ENCODE measurements around the gene RFPL1.
"Not testable (repeated sequence)": the region's sequence is repeated elsewhere in the genome, so short reads cannot be mapped to it uniquely, and the experiment has no call there.

Gene RFPL1

DNA sequence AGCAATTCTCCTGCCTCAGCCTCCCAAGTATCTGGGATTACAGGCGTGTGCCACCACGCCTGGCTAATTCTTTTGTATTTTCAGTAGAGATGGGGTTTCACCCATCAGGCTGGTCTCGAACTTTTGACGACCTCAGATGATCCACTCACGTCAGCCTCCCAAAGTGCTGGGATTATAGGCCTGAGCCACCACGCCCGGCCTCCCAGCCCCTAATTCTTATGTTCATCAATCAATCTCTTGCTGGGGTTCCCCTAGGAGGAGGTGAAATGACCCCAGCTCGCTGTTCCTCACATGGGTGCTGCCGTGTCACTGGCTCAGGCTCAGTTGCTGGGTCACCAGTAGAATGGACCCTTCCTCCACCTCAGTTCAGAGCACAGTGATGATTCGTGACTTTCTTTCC, at the start of gene RFPL1:
RFPL1 (plus strand) TSS at position 301 of the 400 bp plus-strand sequence.
- DNase-seq = peak in 1 of 10 donors; percentile 27
- intact Hi-C loops (cut with DNase I) = not testable (repeated sequence)

- intact Hi-C loops (cut with DNase I) = loop anchor here (10.0 kb wide), 1 partner anchor 84 kb away; the partner anchor contains the start of gene GAS2L1
- no peak for DNase-seq
Measured at GRCh38 chr22:29388759-29389090, 49.7 kb upstream of the RFPL1 start.

GRCh38 chr22:29390270-29390669, 48.1 kb upstream of the RFPL1 start:
- intact Hi-C loops (cut with DNase I) = loop anchor here (10.0 kb wide), 1 partner anchor 135 kb away; no protein-coding TSS in a partner anchor
- no peak for DNase-seq

- intact Hi-C loops (cut with DNase I) = loop anchor here (10.0 kb wide), 1 partner anchor 133 kb away; no protein-coding TSS in a partner anchor
- DNase-seq = no peak
Measured at GRCh38 chr22:29391546-29391945, 46.8 kb upstream of the RFPL1 start.

DNA sequence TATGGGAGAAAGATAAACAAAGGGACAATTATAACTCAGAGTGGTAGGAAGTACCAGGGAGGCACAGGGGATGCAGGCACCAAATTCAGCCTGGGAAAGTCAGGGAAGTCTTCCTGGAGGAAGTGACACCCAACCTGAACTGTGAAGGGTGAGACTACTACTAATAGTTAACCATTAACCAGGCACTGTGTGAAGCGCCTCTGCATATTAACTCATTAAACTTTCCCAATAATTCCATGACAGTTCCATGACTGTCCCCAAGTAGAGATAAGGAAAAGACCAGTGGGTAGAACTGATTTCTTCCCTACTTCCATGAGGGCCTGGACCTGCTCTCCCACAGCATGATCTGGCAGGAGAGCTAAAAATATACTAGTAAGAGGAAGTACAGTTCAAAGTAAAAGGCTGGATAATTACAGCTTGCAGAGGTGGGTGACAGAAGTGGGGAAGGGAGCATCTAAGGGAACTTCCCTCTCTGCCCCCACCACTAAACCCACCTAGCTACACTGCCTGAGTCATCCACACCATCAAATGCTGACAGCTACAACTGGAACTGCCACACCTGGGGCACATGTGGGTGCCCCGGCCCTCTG, 45.3 kb upstream of the RFPL1 start:
- intact Hi-C loops (cut with DNase I) = loop anchor here (10.0 kb wide), 1 partner anchor 132 kb away; no protein-coding TSS in a partner anchor
- no peak for DNase-seq

GRCh38 chr22:29394931-29395581, 43.3 kb upstream of the RFPL1 start:
- DNase-seq = peak; percentile 46 to 95 (median 74)
- intact Hi-C loops (cut with DNase I) = loop anchor here (10.0 kb wide), 1 partner anchor 130 kb away; no protein-coding TSS in a partner anchor

DNA sequence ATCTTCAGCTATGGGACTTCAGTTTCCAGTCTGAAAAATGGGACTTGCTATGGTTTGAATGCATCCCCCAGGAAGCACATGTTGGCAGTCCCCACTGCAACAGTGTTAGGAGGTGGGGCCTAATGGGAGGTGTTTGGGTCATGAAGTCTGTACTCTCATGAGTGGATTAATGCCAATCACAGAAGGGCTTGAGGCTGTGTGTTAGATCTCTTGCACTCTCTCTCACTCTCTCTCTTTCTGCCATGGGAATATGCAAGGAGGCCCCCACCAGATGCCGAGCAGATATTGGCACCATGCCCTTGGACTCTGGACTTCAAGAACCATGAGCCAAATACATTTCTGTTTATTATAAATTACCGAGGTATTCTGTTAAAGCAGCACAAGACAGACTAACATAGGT, 42.3 kb upstream of the RFPL1 start:
- no peak for DNase-seq
- intact Hi-C loops (cut with DNase I) = loop anchor here (10.0 kb wide), 1 partner anchor 129 kb away; no protein-coding TSS in a partner anchor

- intact Hi-C loops (cut with DNase I) = loop anchor here (10.0 kb wide), 1 partner anchor 127 kb away; no protein-coding TSS in a partner anchor
Measured at GRCh38 chr22:29397791-29398190, 40.6 kb upstream of the RFPL1 start.

DNA sequence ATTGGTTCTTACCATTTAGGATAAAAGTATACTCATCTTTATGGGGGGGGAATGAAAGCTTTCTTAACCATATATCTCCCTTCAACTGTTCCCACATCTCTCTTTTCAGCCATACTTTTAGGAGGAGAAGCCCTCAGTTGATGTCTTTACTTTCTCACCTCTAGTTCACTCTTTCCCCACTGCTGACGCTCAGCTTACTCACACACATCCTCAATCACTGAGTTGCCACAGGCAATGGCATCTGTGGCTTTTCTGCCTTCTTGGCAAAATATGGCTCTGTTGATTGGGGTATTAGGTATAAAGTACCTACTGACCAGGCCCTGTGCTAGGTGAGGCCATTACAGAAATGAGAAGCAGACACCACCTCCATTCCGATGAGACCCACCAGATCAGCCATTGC, 37.8 kb upstream of the RFPL1 start:
- intact Hi-C loops (cut with DNase I) = no loop called here
- DNase-seq = no peak

More at GRCh38 chr22:29397791-29398190, 40.6 kb upstream of the RFPL1 start:
- DNase-seq = no peak

DNA sequence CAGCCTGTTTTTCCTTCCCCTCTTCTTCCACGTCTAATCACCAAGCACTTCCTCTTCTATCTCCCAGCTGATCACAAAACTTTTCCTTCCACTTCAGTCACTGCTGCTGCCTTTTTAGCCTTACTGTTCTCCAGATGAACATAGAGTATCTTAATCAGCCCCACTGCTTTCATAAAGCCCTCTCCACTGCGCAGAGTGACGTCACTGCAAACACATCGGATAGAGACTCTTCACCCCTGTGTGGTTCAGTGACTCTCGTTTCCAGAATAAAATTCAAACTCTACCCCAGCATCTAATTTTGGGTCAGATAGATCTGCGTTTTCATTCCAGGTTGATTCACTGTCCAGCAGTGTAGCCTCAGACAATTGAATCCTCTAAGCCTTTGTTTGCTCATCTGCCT, 36.8 kb upstream of the RFPL1 start:
- DNase-seq; intact Hi-C loops (cut with DNase I): not testable (repeated sequence)

GRCh38 chr22:29408940-29409339, 29.4 kb upstream of the RFPL1 start:
- DNase-seq = no peak
- intact Hi-C loops (cut with DNase I) = no loop called here

DNA sequence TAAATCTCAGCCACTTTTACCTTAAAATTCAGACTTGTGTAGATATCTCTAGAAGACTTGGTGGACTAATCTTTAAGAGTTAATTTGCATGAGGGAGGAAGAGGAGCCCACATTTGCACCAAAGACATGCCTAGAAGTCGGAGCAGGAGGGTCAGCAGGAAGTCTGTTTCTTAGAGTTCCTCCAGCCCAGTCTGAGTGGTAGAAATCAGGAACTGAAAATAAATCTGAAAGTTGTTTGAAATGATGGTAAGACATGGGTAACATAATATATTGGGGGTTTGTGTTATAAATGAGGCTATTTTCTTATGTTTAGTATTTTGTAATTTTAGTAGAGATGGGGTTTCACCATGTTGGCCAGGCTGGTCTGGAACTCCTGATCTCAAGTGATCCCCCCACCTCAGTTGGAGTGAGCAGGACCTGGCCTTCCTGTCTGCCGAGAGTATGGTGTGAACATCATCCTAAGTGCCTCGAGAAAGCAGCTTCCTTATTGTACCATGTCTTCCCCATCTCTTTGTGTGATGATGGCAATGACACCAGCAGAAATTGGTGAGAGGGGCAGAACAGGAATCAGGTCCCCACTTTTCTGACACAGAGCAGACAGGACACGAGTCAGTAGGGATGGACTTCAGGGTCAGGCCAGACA, 26.7 kb upstream of the RFPL1 start:
- intact Hi-C loops (cut with DNase I); DNase-seq: not testable (repeated sequence)

DNA sequence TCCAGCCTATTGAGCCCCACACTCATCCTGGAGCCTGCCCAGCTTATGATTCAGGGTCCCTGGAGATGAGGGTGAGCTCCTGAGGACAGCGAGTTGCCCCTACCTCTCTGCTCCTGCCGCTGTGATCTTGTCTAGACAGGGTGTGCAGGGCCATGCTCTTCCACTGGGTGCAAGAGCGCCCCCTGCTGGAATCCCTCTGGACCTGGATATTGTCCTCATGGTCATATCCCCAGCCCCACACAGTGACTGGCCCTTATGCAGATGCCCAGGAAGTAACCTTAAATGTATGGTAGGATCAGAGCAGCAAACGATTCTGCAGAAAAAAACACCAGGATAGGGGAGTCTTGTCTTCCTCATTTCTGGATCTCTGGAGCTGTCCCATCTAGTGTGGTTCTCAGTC, 25.6 kb upstream of the RFPL1 start:
- intact Hi-C loops (cut with DNase I); DNase-seq: not testable (repeated sequence)

GRCh38 chr22:29414951-29415591, 23.3 kb upstream of the RFPL1 start:
- not testable (repeated sequence) for DNase-seq

DNA sequence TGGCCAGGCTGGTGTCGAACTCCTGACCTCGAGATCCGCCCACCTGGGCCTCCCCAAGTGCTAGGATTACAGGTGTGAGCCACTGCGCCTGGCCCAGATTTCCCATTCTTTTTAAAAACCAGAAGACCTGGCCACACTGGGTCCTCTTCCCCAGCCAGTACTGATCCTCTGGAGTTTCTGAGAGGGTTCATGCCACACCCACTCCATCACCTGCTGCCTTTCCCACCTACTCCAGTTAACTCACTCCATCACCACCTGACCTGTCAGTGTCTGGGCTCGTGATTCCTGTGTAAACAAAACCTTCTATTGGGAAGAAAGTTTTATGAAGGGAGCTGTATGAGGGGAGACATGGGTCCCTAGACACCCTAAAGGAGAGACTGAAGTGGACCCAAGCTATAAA, 19.7 kb upstream of the RFPL1 start:
- intact Hi-C loops (cut with DNase I); DNase-seq: not testable (repeated sequence)

More at GRCh38 chr22:29414951-29415591, 23.3 kb upstream of the RFPL1 start:
- intact Hi-C loops (cut with DNase I) = not testable (repeated sequence)

GRCh38 chr22:29426476-29426875, 11.9 kb upstream of the RFPL1 start:
- DNase-seq = no peak
- intact Hi-C loops (cut with DNase I) = no loop called here

DNA sequence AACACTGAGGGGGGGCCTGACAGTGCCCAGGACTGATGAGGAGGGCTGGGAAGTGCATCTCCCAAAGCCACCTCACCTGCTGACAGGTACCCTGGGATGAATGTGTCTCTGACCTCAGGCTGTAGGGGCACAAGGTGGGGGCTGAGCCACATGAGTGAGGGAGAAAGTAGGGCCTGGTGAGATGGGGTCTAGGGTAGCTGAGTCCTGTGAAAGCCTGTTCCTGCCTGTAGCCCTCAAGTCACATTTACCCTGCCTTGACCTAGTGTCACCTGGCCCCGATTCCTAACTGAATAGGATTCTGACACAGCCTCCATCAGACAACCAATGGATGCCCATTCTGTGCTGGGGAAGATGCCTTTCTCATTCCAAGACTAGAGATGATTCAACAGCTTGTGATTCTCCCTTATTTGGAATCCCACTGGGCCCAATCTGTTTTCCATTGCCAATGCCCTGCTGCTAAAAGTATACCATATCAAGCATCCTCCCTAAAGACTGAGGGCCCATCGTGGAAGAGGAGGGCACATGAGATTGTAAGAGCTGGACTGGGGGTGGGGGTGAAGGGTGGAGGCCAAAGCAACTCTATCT, 11.1 kb upstream of the RFPL1 start:
- intact Hi-C loops (cut with DNase I) = no loop called here
- peak in 1 of 10 donors; percentile 45 for DNase-seq

GRCh38 chr22:29431986-29432385, 6.4 kb upstream of the RFPL1 start:
- intact Hi-C loops (cut with DNase I) = no loop called here
- DNase-seq = no peak

- intact Hi-C loops (cut with DNase I) = no loop called here
- DNase-seq = no peak
Measured at GRCh38 chr22:29433856-29434255, 4.5 kb upstream of the RFPL1 start.

DNA sequence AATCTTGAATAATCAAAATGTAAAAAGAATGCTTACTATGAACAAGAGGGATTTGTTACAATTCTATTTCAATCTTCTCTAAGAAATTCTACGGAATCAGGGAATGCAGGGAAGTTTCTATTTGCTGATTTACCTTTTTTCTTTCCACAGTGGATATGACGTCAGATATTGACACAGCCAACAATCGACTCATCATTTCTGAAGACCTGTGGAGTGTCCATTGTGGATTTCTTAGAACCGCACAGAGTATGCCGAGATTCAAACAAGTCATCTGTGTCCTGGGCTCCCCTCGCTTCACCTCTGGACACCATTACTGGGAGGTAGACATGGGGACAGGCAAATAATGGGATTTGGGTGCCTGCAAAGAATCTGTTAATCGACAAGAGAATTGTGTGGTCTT, 4.1 kb upstream of the RFPL1 start:
- DNase-seq = no peak

More for the DNA sequence above, 4.1 kb upstream of the RFPL1 start:
- intact Hi-C loops (cut with DNase I) = no loop called here

Measured in posterior cingulate gyrus (tissue), 11 donors.